HG02852 (cell line): Measurements from ENCODE around the gene ZNF207.
"Not testable (repeated sequence)": the region's sequence is repeated elsewhere in the genome, so short reads cannot be mapped to it uniquely, and the experiment has no call there.

Experiments
- ATAC-seq: cut with Tn5 transposase; IDR thresholded peaks from one replicate; pipeline ENCODE4 v1.9.1; 2021; ENCODE audit warnings: mild to moderate bottlenecking, moderate library complexity; ENCODE audit not compliant: unreplicated experiment

The ZNF207 gene

DNA sequence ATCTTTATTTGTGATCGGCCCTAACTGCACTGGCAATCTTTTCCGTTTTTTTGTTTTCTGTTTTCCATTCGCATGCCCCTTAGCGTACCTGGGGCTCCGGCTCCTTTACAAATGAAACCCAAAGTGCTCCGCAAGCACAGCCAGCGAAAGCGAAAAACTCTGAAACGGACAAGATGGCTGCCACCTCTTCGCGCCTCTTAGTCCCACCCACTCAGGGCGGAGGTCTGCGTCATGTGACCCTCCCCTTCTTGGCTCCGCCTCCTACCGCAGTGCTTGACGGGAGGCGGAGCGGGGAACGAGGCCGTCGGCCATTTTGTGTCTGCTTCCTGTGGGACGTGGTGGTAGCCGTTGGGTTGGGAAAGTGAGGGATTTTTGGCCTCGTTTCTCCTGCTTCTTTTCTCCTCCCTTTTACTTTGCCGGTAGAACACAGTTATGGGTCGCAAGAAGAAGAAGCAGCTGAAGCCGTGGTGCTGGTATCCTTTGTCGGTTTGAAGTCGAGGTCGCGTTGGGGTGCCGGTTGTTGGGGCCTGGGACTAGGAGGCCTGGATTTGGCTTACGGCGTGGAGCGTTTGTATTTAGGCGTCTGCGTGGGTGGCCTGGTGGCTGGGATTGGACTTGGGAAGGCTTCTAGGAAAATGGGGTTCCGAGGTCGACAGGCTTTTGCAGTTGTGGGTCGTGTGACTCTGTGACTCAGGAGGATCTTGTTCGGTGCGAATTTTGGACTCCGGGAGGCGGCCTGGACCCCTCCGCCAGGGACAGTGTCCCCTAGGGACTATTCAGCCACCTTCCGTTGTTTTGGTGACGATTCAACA, at the start of gene ZNF207:
Gene ZNF207, plus strand, starts transcription at position 304 of the 812 bp plus-strand sequence. Its CDS starts 129 bp downstream, at position 433.
- peak; percentile 87 for ATAC-seq

DNA sequence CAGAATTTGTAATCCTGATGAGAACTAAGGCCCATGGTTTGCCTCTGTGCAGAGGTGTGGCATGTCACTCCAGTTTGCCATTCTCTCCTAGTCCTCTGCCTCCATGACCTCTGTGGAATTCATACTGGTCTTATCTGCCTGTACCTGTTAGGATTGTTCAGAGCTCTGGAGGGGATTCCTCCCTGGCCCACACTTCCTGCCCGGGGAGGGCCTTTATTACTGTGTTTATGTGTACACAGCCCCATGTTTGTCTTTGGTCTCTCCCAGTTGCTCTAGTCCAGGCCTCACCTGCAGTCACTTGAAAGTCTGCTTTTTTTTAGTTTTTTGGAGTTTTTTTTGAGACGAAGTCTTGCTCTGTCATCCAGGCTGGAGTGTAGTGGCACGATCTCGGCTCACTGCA, 47.9 kb upstream of the ZNF207 start:
- ATAC-seq = no peak

DNA sequence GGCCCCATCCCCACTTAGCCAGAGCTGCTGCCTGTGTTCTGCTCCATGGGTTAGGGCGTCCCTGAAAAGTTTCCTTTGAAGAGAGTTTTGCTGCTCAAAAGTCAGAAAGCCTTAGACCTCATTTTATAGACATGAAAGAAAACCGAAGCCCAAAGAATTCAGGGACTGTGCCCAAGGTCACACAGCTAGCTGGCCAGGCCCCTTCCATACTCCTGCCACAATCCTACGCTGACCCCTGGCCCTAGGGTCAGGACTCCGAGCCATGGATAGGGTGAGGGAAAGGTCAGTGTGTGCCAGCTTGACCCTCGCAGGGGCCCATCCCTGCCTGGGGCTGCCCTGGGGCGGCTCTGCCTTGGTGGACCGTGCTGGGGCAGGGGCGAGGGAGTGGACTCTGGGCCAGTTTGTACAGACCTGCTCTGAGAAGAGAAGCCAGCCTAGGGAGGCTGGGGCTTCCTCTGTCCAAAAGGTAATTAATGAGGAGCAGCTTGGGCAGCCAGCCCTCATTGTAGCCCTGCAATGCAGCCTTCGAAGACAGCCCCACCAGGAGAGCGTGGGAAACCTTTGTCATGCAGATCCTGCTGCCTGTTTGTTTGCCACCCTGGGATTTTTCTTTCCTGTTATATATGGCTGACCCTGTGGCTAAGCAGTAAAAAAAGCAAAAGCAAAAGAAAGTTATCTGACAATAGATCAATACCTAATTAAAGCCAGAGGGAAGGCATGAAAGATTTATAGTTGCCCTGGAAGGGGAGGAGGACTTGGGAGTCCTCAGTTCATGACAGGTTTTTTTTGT, 46.9 kb upstream of the ZNF207 start:
- ATAC-seq = no peak

DNA sequence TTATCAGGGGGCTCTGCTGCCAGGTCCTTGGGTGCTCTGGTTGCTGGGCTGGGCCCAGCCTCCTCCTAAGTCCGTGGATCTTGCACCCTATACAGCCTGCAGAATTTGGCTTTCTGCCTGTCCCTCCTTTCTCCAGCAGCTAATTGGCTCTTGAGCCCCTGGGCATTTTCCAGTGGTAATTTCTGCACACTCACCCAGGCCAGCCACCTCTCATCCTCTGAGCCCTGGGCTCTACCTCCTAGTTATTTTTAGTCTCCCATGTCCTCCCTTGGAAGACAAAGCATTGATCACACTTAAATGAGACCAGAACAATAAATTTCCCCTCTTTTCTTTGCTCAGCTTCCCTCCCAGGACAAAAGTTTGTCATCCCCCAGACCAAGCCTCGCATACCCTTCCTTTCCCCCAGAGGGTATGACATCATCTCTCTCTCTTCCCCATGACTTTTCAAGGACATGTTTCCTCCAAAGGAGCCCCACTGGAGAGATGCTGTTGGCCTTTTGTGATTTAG, 46.1 kb upstream of the ZNF207 start:
- ATAC-seq = no peak

DNA sequence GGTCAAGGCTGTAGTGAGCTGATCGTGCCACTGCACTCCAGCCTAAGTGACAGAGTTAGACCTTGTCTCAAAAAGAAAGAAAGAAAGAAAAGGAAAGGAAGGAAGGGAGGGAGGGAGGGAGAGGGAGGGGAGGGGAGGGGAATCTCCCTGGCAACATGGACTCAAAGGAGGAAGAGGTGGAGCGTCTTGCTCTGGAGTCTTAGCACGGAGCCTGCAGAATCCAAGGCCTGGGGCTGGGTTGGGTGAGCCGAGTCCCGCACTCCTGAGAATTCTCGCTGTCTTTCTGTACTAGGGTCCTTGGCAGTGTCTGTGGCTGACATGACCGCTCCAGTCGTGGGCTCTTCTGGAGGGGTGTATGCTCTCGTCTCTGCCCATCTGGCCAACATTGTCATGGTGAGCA, 44.9 kb upstream of the ZNF207 start:
- no peak for ATAC-seq

DNA sequence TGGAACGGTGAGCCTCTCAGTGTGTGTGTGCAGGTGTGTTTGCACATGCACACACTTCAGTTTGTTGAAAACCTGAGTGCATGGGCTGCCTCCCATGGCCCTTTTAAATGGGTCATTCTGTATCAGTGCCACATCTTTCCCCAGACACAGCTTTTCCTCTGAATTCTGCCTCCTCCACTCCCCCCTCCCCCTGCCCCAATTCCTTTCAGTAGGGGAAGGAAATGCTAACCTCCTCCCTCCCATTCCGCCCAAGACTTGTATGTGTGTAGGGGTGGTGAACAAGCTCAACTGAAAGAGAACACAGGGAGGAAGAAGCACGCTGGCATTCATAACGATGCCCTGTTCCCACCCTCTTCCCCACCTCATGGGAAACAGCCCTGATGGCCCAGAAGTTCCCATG, 42.3 kb upstream of the ZNF207 start:
- ATAC-seq = no peak

DNA sequence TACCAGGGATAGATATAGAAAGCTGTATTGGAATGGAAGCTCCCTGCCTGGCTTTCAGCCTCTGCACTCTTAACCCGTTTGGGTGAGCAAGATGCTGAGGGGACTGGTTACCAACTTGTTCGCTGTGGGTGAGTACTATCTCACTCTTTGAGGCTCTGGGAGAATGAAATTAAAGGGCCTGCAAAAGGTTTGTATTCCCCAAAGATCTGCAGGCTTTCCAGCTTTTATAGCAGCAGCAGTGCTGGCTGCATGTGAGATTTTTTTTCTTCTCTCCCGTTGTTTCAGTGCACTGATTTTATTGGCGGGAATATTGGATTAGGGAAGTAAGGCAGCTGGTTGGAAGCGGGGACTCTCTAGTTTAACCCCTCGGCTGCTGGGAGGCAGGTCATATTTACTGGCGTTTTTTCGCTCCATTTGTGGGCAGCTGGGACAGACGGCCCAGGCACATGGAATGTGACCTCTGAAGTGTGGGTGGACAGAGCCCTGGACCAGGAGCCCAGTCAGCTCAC, 38.9 kb upstream of the ZNF207 start:
- no peak for ATAC-seq

DNA sequence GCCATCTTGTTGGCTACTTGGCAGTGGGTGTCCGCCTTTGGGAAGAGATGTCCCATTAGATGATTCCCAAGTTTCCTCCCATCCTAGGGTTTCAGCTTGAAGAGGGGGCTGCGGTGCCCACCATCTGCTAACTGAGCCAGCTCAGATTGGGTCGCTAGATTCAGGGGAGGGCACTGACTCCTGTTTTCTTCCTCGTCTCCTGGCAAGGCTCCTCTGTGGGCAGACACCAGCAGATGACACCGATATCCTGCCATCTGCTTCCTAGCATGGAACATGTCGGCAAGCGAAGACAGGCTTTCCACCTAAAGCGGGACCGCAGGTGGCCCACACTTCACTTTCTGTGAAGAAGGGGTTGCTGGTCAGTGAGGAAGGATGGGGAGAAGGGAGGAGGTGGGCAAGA, 35.3 kb upstream of the ZNF207 start:
- ATAC-seq = no peak

DNA sequence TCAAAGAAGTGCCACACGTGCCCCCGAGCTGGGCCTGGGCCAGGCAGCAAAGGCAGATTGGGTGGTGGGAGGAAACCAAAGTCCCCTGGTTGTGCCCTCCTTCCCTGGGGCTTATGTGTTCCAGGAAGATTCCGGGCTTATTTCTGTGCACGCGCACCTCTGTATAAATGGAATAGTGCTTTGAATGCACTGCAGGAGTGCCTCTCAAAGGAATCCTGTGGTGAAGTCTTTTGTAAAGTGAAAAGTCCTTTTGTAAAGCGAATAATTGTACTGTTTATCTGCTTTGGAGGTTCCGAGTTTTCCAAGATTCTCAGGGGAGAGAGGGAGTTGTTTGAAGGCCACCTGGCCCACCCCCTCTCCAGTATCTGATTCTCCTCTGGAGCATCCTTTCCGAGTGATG, 34.8 kb upstream of the ZNF207 start:
- no peak for ATAC-seq

DNA sequence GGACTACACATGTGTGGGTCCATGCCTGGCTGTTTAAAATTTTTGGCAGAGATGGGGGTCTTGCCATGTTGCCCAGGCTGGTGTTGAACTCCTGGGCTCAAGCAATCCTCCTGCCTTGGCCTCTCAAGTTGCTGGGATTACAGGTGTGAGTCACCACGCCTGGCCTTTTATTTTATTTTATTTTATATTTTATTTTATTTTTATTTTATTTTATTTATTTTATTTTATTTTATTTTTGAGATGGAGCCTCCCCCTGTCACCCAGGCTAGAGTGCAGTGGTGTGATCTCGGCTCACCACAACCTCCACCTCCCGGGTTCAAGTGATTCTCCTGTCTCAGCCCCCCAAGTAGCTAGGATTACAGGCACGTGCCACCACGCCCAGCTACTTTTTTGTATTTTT, 33.3 kb upstream of the ZNF207 start:
- not testable (repeated sequence) for ATAC-seq

DNA sequence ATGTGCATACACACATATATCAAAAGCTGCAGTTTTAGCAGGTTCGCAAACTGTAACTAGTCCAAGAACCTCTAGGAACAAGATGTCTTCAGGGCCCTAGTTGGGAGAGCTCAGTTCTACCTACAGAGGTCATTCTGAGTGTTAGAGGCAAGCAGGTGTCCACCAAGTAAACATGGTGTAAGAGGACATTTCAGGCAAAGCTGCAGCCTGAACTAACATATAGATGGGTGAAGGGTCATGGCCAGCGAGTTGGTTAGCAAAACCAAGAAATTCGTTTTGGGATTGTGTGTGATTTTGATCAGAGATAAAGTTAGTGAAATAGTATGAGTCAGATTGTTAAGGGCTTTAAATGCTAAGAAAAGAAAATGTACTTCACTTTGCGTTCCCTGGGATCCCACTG, 32.6 kb upstream of the ZNF207 start:
- ATAC-seq = no peak

DNA sequence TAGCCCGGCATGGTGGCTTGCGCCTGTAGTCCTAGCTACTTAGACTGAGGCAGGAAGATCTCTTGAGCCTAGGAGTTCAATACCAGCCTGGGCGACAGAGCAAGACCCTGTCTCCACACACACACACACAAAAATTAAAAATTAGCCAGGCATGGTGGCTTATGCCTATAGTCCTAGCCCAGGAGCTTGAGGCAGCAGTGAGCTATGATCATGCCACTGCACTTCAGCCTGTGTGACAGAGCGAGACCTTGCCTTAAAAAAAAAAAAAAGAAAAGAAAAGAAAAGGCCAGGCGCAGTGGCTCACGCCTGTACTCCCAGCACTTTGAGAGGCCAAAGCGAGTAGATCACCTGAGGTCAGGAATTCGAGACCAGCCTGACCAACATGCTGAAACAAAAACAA, 31.9 kb upstream of the ZNF207 start:
- no peak for ATAC-seq

DNA sequence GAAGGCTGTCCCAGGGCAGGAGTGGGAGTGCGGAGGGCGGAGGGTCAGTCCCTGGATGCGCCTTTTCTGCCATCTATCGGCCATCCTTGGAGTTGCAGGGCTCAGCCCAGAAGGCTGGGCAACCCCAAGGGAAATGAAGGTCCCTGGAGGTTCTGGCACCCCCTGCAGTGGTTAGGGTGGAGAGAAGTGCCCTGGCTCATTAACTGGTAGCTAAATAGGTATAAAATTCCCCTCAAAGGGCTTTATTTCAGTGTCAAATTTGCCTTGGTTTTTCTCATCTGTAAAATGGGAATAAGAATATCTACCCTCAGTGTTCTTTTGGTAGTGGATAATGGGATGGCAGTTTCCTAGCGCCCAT, 30.4 kb upstream of the ZNF207 start:
- ATAC-seq = no peak

DNA sequence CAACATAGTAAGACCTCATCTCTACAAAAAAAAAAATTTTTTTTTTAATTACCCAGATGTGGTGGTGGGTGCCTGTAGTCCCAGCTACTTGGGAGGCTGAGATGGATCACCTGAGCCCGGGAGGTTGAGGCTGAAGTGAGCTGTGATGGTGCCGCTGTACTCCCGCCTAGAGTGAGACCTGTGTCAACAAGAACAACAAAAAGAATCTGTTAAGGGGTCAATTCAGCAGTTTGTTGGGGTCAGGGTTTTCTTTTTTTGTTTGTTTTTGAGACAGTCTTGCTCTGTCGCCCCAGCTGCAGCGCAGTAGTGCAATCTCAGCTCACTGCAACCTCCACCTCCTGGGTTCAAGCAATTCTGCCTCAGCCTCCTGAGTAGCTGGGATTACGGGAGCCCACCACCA, 29.9 kb upstream of the ZNF207 start:
- not testable (repeated sequence) for ATAC-seq

DNA sequence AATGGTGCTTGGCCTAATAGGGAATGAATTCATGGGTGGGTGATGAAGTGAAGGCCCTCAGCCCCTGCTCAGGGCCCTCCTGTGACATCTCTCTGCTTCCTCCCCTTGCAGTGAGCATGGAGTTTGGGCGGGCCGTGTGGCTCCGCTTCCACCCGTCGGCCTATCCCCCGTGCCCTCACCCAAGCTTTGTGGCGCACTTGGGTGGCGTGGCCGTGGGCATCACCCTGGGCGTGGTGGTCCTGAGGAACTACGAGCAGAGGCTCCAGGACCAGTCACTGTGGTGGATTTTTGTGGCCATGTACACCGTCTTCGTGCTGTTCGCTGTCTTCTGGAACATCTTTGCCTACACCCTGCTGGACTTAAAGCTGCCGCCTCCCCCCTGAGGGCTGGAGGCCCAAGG, 29.1 kb upstream of the ZNF207 start:
- no peak for ATAC-seq

DNA sequence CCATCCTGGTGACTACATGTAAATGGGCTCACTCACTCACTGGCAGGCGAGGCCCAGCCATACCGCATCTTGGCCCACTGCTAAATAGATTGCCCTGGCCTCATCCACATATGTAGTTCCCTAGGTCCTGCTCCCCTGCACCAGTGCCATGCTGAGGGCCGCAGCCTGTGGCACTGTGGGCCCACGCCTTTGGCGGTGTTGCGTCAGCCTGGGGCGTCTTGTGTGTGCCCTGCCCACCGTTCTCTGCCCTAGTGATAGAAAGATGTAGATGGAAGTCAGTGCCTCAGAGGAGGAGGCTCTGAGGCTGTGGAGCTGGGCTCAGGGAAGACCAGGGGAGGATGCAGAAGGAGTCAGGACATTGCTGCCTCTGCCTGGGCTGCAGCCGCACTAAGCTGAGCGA, 26.9 kb upstream of the ZNF207 start:
- no peak for ATAC-seq

DNA sequence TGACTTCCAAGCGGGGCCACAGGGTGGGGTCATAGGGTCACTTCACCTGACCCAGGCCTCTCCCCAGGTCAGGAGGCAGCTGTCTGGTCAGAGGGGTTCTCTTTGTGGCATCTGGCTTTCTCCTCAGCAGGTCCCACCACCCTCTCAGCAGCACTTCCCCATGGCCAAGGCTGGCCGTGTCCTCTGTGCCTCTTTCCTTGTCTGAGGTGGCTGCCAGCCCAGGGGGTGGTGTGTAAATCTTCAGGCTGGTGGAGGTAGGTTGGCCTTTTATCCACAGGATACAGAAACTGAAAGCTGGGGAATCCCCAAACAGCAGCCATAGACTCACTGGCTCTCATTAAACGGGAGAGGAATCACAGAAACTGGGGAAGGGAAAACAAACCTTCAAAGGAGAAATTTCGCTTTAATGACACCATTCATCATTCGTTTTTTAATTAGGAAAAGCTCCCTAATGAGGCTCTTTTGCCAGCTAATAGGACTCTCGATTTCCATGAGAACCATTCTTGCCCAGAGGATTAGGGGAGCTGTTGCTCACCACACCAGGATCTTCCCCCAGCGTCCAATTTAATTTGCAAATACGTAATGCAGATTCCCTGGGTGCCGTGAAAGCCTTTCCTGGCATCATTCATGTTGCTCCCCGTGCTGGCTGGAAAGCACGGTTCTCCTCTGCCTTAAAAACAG, 26.0 kb upstream of the ZNF207 start:
- ATAC-seq = no peak

DNA sequence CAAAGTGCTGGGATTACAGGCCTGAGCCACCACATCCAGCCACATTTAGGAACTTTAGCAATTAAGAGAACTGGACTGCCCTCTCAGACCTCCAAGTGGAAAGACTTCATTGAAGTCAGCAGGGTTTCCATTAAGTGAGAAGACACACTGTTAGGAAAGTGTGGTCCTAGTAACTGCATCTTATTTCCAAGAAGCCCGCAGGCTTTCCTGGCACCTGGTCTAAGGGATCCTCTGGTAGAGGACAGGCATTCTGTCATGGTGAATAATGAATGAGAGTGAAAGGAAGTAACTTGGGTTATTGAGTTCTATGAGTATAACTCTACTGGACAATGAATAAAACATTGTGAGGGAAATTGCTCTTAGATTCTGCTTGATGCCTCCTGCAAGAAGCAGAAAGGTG, 22.0 kb upstream of the ZNF207 start:
- no peak for ATAC-seq

DNA sequence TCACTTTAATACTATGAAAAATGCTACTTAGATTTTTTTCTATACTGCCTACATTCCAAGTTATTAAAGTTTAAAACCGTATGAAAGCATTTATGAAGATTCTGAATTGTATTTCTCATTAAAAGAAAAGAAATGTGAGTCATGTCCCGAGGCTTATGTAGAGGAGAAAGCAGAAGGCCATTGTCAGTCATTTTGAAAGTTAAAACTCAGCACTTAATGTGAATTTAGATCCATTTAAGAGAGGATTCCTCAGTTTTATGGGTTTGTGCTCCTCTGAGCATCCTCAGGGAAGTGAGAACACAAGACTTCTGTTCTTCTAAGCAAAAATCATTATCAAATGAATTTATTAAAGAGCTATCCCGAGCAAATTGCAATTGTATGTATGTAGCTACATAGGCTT, 19.8 kb upstream of the ZNF207 start:
- no peak for ATAC-seq

DNA sequence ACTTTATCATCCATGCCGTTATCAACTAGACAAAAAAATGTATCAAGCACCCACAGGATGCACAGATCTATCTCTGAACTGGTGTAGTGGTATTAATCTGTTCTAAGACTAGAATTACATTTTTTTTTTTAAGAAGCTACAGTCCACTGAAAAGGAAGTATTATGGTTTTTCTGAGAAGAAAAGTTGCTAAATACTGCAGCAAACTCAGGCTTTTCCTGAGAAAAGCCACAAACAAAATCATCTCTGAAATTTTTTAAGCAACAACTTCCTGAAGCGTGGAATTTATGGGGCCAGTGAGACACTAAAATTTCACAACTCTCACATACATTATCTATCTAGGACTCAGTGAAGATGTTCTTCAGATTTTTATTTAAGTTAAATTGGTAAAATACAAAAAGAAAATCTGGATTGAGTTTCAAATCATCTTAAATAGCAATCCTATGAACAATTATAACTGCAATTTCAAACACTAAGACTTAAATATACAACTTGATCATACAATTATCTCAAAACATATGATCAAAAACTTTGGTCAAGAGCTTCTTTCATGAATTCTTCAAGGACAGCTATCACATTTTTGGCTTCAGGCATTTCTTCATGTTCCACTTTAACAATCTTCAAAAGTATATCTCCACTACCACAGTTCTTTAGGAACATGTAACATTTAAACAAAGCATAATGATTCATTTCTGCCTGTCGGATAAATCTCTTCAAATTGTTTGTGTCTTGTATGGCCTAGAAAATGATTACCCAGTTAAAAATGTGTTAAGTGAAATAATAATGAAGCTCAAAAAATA, 18.5 kb upstream of the ZNF207 start:
- no peak for ATAC-seq

DNA sequence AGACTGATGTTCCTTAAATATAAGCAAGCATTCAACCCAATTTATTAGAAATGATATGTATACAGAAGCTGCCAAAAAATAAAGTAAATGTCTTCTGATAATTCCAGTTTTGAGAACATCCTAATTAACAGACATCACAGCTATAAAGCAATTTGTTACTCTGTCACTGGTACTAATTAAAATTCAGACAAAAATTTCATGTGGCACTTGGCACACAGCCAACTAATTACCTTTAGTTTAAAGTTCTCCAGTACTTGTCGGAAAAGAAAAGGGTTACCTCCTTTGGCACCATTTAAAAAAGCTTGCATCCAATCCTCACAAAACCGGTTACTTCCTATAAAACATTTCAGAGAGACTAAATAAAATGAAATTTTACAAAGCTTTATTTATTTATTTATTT, 16.8 kb upstream of the ZNF207 start:
- ATAC-seq = no peak
